Measurements from ENCODE around the gene LOXL4.

The LOXL4 gene

GRCh38 chr10:98262571-98262970 lies 5.4 kb downstream of the LOXL4 start:
- DNase-seq, result no peak

GRCh38 chr10:98261436-98262277 lies 6.3 kb downstream of the LOXL4 start:
- no peak for DNase-seq

GRCh38 chr10:98260752-98261151 lies 7.2 kb downstream of the LOXL4 start:
- DNase-seq, result no peak

- DNase-seq, result no peak
Measured at GRCh38 chr10:98260350-98260749, 7.6 kb downstream of the LOXL4 start.

- no peak for DNase-seq
Measured at GRCh38 chr10:98259606-98260315, 8.2 kb downstream of the LOXL4 start.

GRCh38 chr10:98258683-98259454 lies 9.1 kb downstream of the LOXL4 start:
- DNase-seq, result no peak

- no peak for DNase-seq
Measured at GRCh38 chr10:98257961-98258360, 10.0 kb downstream of the LOXL4 start.

- no peak for DNase-seq
Measured at GRCh38 chr10:98257198-98257597, 10.8 kb downstream of the LOXL4 start.

GRCh38 chr10:98256692-98257091 lies 11.3 kb downstream of the LOXL4 start:
- no peak for DNase-seq

GRCh38 chr10:98255146-98255877 lies 12.7 kb downstream of the LOXL4 start:
- no peak for DNase-seq

- DNase-seq, result no peak
Measured at GRCh38 chr10:98254234-98254974, 13.6 kb downstream of the LOXL4 start.

GRCh38 chr10:98253499-98253898 lies 14.5 kb downstream of the LOXL4 start:
- no peak for DNase-seq

- no peak for DNase-seq
Measured at GRCh38 chr10:98252464-98252863, 15.5 kb downstream of the LOXL4 start.

- no peak for DNase-seq
Measured at GRCh38 chr10:98251399-98251798, 16.6 kb downstream of the LOXL4 start.

- DNase-seq, result no peak
Measured at GRCh38 chr10:98249134-98249533, 18.9 kb downstream of the LOXL4 start.

- no peak for DNase-seq
Measured at GRCh38 chr10:98248018-98248417, 20.0 kb downstream of the LOXL4 start.

GRCh38 chr10:98246911-98247805 lies 20.8 kb downstream of the LOXL4 start:
- DNase-seq, result no peak

GRCh38 chr10:98244586-98244985 lies 23.4 kb downstream of the LOXL4 start:
- DNase-seq, result no peak

GRCh38 chr10:98244141-98244540 lies 23.9 kb downstream of the LOXL4 start:
- no peak for DNase-seq

GRCh38 chr10:98242823-98243222 lies 25.2 kb downstream of the LOXL4 start:
- DNase-seq, result no peak

GRCh38 chr10:98240524-98240923 lies 27.5 kb downstream of the LOXL4 start:
- no peak for DNase-seq

Measured in activated CD8-positive, alpha-beta memory T cell treated with anti-CD3 and anti-CD28 coated beads, Interleukin-2, amount 50 U/mL, for 4 hours (primary cell).